Endothelial cell of umbilical vein (primary cell): Measurements from ENCODE around the gene NKX1-1.

ENCODE experiments used
- GATA2 ChIP-seq: IDR thresholded peaks from 2 replicates; pipeline ENCODE4 v1.7.0; 2011; ENCODE audit warnings: low read depth, mild to moderate bottlenecking, moderate library complexity, mixed read lengths, low read length; ENCODE audit not compliant: insufficient read length, insufficient read depth
- JUN ChIP-seq: IDR thresholded peaks from 2 replicates; pipeline ENCODE4 v1.6.1; 2011; ENCODE audit warnings: borderline replicate concordance, low read depth; ENCODE audit not compliant: insufficient read length, insufficient read depth
- MAX ChIP-seq: IDR thresholded peaks from 2 replicates; pipeline ENCODE4 v1.6.1; 2011; ENCODE audit not compliant: insufficient read depth, insufficient read length
- MYC ChIP-seq: IDR thresholded peaks from one replicate; pipeline ENCODE4 v1.6.1; 2011; ENCODE audit warnings: mild to moderate bottlenecking, low read depth, low read length
- POLR2A ChIP-seq: IDR thresholded peaks from 2 replicates; pipeline ENCODE4 v1.6.1; 2012; ENCODE audit warnings: low read depth, mild to moderate bottlenecking, control low read depth, low read length
- POLR2AphosphoS5 ChIP-seq: IDR thresholded peaks from 2 replicates; pipeline ENCODE4 v1.6.1; 2012; ENCODE audit warnings: low read depth, mild to moderate bottlenecking, control low read depth, low read length, moderate library complexity; ENCODE audit not compliant: insufficient read depth
- TF ChIP-seq, protein P1 (sequence below), 2 donors: IDR thresholded peaks; 1 replicate in 1 of 2; 2 replicates in 1 of 2; pipeline ENCODE4 v1.5.1; 2011; ENCODE audit warnings: low read length in 2 of 2, mild to moderate bottlenecking in 2 of 2, moderate library complexity in 2 of 2, control low read depth in 1 of 2, inconsistent platforms in 1 of 2, low read depth in 1 of 2; ENCODE audit not compliant: insufficient read depth in 1 of 2; ENCODE audit errors: extremely low read depth in 1 of 2

DNA sequence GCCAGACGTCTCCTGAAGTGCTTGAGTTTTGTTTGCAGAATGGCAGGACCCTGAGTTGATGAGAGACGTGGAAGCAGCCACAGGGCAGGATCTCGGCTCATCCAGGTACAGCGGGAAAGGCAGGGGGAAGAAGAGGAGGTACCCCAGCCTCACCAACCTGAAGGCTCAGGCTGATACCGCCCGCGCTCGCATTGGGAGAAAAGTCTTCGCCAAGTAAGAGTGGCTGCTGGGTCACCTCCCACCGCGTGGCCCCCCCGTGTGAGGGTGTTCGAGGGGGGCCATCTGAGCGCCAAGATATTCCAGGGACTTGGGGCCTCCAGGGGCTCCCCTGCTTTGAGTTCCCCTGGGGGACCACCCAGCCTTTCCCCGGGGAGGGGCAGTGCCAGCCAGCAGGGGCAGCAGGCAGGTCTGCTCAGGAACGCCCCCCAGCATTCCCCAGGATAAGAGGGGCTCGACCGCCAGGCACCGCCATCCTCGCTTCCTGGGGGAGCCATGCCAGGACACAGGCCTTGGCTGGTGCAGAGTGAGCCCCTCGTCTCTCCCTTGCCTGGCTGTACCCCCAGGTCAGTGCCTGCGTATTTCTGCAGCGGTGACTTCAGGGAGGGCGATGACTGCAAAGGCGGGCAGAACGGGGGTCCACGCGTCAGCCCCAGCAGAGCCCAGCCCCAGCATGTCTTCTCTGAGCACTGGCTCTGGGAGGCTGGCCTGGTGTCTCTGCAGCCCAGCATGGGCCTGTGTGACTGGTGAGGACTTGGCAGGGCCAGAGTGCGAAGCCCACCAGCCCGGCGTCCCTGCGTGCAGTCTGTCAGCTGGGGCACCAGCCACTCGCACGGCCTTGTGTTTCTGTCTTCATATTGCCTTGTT lies 22.3 kb downstream of the NKX1-1 start:
- TF ChIP-seq, protein P1, sequence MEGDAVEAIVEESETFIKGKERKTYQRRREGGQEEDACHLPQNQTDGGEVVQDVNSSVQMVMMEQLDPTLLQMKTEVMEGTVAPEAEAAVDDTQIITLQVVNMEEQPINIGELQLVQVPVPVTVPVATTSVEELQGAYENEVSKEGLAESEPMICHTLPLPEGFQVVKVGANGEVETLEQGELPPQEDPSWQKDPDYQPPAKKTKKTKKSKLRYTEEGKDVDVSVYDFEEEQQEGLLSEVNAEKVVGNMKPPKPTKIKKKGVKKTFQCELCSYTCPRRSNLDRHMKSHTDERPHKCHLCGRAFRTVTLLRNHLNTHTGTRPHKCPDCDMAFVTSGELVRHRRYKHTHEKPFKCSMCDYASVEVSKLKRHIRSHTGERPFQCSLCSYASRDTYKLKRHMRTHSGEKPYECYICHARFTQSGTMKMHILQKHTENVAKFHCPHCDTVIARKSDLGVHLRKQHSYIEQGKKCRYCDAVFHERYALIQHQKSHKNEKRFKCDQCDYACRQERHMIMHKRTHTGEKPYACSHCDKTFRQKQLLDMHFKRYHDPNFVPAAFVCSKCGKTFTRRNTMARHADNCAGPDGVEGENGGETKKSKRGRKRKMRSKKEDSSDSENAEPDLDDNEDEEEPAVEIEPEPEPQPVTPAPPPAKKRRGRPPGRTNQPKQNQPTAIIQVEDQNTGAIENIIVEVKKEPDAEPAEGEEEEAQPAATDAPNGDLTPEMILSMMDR (IDR thresholded peaks at IDR 0.05; ENCODE audit: extremely low read depth in 1 of 2, insufficient read depth in 1 of 2, low read depth in 1 of 2, low read length in 2 of 2), result no peak
- TF ChIP-seq POLR2A, result no peak
- no peak for TF ChIP-seq POLR2AphosphoS5
- no peak for TF ChIP-seq MYC
- no peak for TF ChIP-seq MAX
- no peak for TF ChIP-seq GATA2
- no peak for TF ChIP-seq JUN
